HG03520 (cell line): ENCODE results near the gene HTT.

ENCODE experiments used
- ATAC-seq: cut with Tn5 transposase; IDR thresholded peaks from one replicate; pipeline ENCODE4 v1.9.1; 2021; ENCODE audit warnings: mild to moderate bottlenecking, moderate library complexity; ENCODE audit not compliant: unreplicated experiment

The HTT gene

GRCh38 chr4:3197366-3198105 is 123.1 kb downstream of the HTT start:
- no peak for ATAC-seq

- ATAC-seq = no peak
Observed at GRCh38 chr4:3198906-3199305, 124.4 kb downstream of the HTT start.

- ATAC-seq = no peak
Observed at GRCh38 chr4:3199653-3200422, 125.4 kb downstream of the HTT start.

- ATAC-seq = no peak
Observed at GRCh38 chr4:3200423-3201090, 126.1 kb downstream of the HTT start.

GRCh38 chr4:3201718-3202702 is 127.5 kb downstream of the HTT start:
- peak; percentile 43 for ATAC-seq

- no peak for ATAC-seq
Observed at GRCh38 chr4:3202836-3203820, 128.6 kb downstream of the HTT start.

GRCh38 chr4:3203971-3204431 is 129.5 kb downstream of the HTT start:
- no peak for ATAC-seq

GRCh38 chr4:3205995-3206394 is 131.5 kb downstream of the HTT start:
- ATAC-seq = no peak

GRCh38 chr4:3206439-3207100 is 132.1 kb downstream of the HTT start:
- ATAC-seq = no peak

GRCh38 chr4:3207531-3208037 is 133.1 kb downstream of the HTT start:
- no peak for ATAC-seq

- no peak for ATAC-seq
Observed at GRCh38 chr4:3208826-3209225, 134.3 kb downstream of the HTT start.

GRCh38 chr4:3209551-3210325 is 135.3 kb downstream of the HTT start:
- ATAC-seq = no peak

- no peak for ATAC-seq
Observed at GRCh38 chr4:3210467-3210866, 136.0 kb downstream of the HTT start.

GRCh38 chr4:3211866-3212265 is 137.4 kb downstream of the HTT start:
- no peak for ATAC-seq

- no peak for ATAC-seq
Observed at GRCh38 chr4:3212391-3213105, 138.1 kb downstream of the HTT start.

- no peak for ATAC-seq
Observed at GRCh38 chr4:3213106-3213425, 138.6 kb downstream of the HTT start.

GRCh38 chr4:3213661-3214250 is 139.3 kb downstream of the HTT start:
- no peak for ATAC-seq
